ENCODE measurements around the gene MTHFD1. TPM values are rescaled to one million over a fixed set of nuclear protein-coding genes. Genes with fewer than 3 reads are reported as not detected.
A peak's percentile ranks its signal among the peaks of the same experiment; 100 is the strongest.

The MTHFD1 gene
- total and polyA plus RNA-seq, 8 donors, result 51.7 to 81.1 (median 69.3) TPM

DNA sequence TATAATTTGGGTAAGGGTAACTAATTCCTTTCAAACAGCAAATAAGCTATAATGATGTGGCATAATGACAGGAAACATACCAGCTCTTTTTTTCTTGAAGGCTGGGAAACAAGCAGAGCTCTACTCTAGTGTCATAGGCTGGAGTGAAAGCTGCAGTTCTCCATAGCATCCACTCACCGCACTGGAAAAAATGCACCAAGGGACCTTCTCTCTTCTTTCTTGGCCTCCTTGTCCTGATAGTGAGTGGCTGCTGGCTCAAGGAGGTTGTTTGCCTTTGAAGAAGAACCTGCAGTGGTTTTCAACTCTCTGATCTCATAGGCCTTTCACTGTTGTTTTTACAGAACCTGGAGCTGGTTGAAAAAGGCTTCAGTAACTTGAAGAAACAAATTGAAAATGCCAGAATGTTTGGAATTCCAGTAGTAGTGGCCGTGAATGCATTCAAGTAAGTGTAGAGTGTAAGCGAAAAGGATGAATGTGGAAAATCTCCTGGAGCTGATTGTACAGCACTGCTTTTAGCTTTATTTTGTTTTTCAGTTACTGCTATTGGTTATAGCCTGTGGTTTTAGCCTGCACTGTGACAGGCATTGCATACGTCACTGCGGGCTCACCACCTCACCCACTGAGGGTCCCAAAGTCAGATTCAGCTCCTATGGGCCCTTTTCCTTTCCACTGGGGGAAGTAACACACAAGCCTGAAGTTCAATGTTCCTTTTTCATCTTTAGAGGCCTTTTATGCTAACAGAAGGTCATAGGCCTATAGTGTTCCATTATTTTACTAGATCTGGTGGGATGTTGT, 59.9 kb downstream of the MTHFD1 start:
- intact Hi-C loops (cut with DNase I), result no loop called here
- Histone ChIP-seq H3K27ac (no peak overlapping the region), H3K36me3 (peaks cover 0 to 73% of the 10 kb centered on the region in 2 donors), H3K4me3 (no peak overlapping the region), H3K27me3 (no peaks in the 10 kb centered on the region), H3K4me1 (no peaks in the 10 kb centered on the region), H3K9me3 (no peaks in the 10 kb centered on the region)
- peak in 1 of 4 donors; percentile 29 for DNase-seq
- no peak for TF ChIP-seq CTCF (IDR thresholded peaks at IDR 0.05)
- ATAC-seq, result no peak

DNA sequence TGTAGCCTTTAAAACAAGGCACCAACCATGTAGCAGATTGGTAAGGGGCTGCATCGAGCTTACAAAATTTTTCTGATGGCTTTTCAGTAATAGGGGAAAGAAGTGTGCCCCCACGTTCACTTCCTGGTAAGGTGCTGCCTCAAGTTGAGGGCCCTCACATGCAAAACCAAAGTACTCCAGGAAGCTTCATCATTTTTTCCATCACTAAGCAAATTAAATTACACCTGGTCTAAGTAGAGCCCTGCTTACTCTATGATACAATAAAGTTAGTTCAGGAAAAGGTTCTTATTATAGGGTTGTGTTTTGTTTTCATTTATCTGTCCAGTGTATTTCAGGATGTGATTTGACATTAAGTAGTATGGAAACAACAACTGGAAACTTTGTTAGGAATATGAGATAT, 62.1 kb downstream of the MTHFD1 start:
- TF ChIP-seq CTCF (IDR thresholded peaks at IDR 0.05), result no peak
- no peak for DNase-seq
- H3K4me1 ChIP-seq, result no peaks in the 10 kb centered on the region
- no peak overlapping the region for H3K27ac ChIP-seq
- no peaks in the 10 kb centered on the region for H3K27me3 ChIP-seq
- no peaks in the 10 kb centered on the region for H3K9me3 ChIP-seq
- ATAC-seq, result no peak
- H3K4me3 ChIP-seq, result no peak overlapping the region
- H3K36me3 ChIP-seq, result peaks cover 0 to 74% of the 10 kb centered on the region in 2 donors
- intact Hi-C loops (cut with DNase I), result no loop called here

GRCh38 chr14:64454671-64455070, 66.5 kb downstream of the MTHFD1 start:
- DNase-seq (no peak), ATAC-seq (no peak)
- intact Hi-C loops (cut with DNase I), result no loop called here
- no peak for TF ChIP-seq CTCF (IDR thresholded peaks at IDR 0.05)
- H3K4me1 ChIP-seq, result peaks cover 0 to 9% of the 10 kb centered on the region in 2 donors
- no peaks in the 10 kb centered on the region for H3K27me3 ChIP-seq
- peaks cover 0 to 67% of the 10 kb centered on the region in 2 donors for H3K36me3 ChIP-seq
- no peaks in the 10 kb centered on the region for H3K9me3 ChIP-seq
- H3K27ac ChIP-seq, result no peak overlapping the region
- H3K4me3 ChIP-seq, result no peak overlapping the region

DNA sequence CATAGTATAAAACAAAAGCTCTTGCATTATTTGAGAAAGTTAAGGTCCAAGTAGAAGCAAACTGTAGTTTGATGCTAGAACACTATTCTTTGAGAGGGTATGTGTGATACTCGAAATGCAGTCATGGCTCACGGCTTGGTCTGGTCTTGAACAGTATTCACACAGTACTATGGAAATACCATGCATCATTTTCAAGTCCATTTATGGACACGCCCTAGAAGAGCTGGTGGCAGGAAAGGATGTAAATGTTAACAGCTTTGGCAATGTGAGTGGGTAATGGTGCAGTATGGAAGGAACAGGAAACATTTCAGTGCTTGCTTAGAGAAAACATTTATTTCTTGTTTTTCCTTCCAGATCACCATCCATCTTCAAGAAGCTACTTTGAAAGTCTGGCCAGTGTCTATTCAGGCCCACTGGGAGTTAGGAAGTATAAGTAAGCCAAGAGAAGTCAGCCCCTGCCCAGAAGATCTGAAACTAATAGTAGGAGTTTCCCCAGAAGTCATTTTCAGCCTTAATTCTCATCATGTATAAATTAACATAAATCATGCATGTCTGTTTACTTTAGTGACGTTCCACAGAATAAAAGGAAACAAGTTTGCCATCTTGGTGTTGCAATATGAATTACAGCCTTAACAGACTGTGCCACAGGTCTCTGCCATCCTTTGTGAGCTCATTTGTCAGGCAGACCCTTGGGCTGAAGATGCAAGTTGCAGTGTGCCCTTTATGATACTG, 71.4 kb downstream of the MTHFD1 start:
- H3K4me3 ChIP-seq, result no peak overlapping the region
- TF ChIP-seq CTCF (IDR thresholded peaks at IDR 0.05), result no peak
- no peak for DNase-seq
- peaks cover 0 to 12% of the 10 kb centered on the region in 2 donors for H3K4me1 ChIP-seq
- ATAC-seq, result no peak
- no peak overlapping the region for H3K27ac ChIP-seq
- H3K9me3 ChIP-seq, result no peaks in the 10 kb centered on the region
- intact Hi-C loops (cut with DNase I), result no loop called here
- peaks cover 0 to 4% of the 10 kb centered on the region in 2 donors for H3K27me3 ChIP-seq
- peaks cover 0 to 24% of the 10 kb centered on the region in 2 donors for H3K36me3 ChIP-seq

GRCh38 chr14:64461221-64461620, 73.1 kb downstream of the MTHFD1 start:
- Histone ChIP-seq H3K27me3 (peaks cover 0 to 21% of the 10 kb centered on the region in 2 donors), H3K4me1 (peaks cover 0 to 24% of the 10 kb centered on the region in 2 donors), H3K27ac (no peak overlapping the region), H3K36me3 (peaks cover 0 to 7% of the 10 kb centered on the region in 2 donors), H3K9me3 (no peaks in the 10 kb centered on the region), H3K4me3 (no peak overlapping the region)
- no peak for DNase-seq
- ATAC-seq, result no peak
- intact Hi-C loops (cut with DNase I), result no loop called here
- no peak for TF ChIP-seq CTCF (IDR thresholded peaks at IDR 0.05)

Data from left lung (tissue), 10 donors.